Measurements from ENCODE around the gene PER3. TPM values are rescaled to one million over a fixed set of nuclear protein-coding genes. Genes with fewer than 3 reads are reported as not detected.
A peak's percentile ranks its signal among the peaks of the same experiment; 100 is the strongest.

Gene PER3
- polyA plus RNA-seq (2013, experiment 1 of 2; ENCODE audit: insufficient read length) = 3.6 TPM
- polyA plus RNA-seq (2013, experiment 2 of 2; ENCODE audit: insufficient read length) = 3.5 TPM

- peak; percentile 97 for DNase-seq
These were observed at the start of gene PER3 for GRCh38 chr1:7783826-7784491. Gene PER3, plus strand, starts transcription at chr1:7784291. Its CDS starts 587 bp downstream, at chr1:7784878.

DNA sequence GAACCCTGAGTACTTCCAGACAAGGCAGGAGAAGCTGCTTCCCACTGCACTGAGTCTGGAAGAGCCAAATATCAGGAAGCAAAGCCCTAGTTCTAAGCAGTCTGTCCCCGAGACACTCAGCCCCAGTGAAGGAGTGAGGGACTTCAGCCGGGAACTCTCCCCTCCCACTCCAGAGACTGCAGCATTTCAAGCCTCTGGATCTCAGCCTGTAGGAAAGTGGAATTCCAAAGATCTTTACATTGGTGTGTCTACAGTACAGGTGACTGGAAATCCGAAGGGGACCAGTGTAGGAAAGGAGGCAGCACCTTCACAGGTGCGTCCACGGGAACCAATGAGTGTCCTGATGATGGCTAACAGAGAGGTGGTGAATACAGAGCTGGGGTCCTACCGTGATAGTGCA lies 46.0 kb upstream of the PER3 start:
- DNase-seq = no peak

DNA sequence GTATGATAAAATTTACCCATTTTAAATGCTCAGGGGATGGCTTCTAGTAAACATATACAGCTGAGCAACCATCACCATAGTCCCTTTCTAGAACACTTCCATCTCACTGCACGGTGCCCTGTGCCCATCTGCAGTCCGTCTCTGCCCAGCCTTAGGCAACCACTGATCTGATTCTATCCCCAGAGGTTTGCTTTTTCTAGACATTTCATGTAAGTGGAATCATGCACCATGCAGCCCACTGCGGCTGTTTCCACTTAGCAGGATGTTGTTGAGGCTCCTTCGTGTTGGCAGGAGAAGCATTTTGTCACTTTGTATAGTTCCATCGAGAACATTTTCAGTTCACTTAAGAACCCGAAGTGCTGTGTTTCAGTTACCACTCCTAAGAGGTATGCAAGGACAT lies 40.7 kb upstream of the PER3 start:
- peak; percentile 28 for DNase-seq

GRCh38 chr1:7744882-7745281 lies 39.2 kb upstream of the PER3 start:
- DNase-seq = no peak

DNA sequence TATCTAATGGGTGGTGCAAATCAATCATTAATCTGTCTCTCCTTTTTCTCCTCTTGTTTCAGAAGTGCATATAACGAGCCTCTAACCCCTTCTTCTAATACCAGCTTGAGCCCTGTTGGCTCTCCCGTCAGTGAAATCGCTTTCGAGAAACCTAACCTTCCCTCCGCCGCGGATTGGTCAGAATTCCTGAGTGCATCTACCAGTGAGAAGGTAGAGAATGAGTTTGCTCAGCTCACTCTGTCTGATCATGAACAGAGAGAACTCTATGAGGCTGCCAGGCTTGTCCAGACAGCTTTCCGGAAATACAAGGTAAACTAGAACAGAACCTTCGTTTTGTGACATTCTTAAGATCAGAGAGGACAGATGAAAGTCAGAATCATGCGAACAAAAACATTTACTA lies 38.3 kb upstream of the PER3 start:
- no peak for DNase-seq

DNA sequence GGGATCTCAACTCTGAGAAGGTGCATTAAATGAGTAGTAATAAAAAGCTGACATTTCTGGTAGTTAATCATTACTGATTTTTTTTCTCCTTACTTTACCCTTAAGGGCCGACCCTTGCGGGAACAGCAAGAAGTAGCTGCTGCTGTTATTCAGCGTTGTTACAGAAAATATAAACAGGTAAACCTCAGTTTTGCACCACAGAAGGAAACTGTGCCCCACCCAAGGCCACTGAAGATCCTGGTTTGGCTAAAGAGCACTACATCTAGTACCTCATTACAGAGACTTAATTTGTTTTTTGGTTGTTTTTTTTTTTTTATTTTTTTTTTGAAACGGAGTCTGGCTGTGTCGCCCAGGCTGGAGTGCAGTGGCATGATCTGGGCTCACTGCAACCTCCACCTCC lies 36.5 kb upstream of the PER3 start:
- DNase-seq = no peak

GRCh38 chr1:7749126-7749525 lies 35.0 kb upstream of the PER3 start:
- DNase-seq = no peak

DNA sequence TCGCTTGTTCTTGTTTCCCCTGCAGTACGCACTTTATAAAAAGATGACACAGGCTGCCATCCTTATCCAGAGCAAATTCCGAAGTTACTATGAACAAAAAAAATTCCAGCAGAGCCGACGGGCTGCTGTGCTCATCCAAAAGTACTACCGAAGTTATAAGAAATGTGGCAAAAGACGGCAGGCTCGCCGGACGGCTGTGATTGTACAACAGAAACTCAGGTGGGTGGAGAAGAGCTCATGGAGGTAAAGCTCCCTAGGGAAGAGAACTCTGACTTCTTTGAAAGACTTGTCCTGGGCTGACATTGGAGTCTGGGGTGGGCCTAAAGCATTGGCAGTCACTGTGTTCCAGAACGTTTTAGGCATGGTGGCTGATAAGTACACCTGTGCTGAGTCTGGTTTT lies 32.9 kb upstream of the PER3 start:
- no peak for DNase-seq

DNA sequence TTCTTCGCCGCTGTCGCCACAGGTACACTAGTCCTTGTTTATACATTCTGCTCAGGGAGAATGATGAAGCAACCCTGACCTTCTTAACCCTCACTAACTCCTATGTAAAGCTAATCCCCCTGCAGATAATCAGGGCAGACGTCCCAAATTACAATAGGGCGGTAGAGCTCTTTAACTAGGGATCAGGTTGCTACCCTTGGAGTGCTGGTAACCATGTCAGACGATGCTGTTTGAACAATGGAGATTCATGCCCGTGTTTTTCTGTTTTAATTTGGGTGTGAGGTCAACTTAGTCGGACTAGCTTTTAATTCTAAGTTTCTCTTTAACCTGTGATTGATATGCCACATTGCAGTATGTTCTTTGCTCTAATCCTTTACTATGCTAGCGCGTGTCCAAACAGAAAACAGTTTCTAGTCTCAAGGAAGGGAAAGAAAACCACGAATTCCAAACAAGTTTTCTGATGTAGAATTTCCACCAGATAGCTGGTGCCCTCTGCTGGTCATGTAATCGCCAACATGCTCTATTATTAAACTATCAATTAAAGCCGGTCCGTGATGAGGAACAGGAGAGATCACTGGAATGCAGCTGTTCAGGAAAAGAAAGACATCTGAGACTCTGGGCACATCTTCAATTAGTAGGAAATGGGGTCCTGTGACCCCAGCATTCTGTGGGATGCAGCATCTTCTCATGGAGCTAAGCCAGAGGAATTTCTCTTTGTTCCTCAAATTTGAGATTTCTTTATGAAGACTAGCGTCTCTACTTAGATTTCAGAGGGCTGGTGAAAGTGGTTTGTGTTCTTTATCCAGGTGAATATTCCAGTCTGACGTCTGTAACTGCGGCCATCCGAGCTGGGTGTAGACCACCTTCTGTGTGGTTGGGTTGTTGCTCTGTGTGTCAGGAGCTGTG lies 31.3 kb upstream of the PER3 start:
- DNase-seq = peak; percentile 68

DNA sequence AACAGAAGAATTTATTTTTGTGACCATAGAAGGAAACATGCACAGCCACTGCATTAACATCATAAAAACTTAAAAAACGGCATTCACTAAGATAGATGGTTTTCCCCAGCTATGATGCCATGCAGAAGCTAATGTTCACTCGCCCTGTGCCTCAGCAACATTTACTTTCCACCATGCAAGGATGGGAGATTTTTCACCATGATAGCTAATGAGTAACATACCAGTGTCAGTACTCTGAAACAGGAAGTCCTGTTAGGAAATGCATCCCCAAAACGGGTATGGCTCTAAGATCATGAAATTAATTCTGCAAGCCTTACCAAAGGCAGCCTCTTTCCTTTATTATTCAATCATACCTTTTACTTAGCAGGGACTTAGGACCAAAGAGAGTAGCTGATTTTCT lies 30.4 kb upstream of the PER3 start:
- DNase-seq = no peak

DNA sequence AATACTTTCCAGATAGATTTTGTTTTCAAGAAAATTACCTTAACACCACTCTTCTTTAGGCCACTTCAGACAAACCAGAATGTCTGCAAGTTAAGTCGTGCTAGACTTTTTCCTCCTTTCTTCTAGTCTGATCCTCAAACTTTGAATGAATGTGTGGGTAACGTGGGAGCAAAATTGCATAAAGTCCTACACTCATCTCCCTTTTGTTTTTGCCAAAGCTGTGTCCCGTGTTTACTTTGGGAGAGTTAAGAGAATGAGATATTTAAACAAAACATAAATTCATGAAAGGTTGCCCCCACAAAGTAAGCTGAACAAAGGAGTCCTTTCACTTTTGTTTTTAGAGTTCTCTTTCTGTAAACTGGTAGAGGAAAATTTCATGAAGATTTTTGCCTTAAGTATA lies 29.9 kb upstream of the PER3 start:
- no peak for DNase-seq

DNA sequence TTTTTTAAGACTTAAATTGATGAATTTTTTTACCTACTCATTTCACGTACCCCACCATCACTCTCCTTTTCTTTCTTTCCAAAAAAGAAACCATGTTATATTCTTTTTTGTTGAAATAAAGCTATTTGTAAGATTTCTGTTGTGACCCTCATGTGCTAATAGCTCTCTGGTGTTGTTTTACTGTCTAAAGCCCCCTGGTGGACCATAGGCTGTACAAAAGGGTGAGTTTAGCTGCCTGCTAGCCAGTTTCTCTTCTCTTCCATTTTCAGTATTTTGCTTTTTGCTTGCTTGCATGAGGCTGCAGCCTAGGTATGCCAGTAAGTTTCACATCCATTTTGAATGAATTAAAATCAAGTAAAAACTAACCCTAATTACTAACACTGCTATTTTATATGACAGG lies 28.6 kb upstream of the PER3 start:
- DNase-seq = peak; percentile 22

- no peak for DNase-seq
These were observed 23.8 kb upstream of the PER3 start for GRCh38 chr1:7760245-7760644.

GRCh38 chr1:7761103-7761502 lies 23.0 kb upstream of the PER3 start:
- DNase-seq = no peak

DNA sequence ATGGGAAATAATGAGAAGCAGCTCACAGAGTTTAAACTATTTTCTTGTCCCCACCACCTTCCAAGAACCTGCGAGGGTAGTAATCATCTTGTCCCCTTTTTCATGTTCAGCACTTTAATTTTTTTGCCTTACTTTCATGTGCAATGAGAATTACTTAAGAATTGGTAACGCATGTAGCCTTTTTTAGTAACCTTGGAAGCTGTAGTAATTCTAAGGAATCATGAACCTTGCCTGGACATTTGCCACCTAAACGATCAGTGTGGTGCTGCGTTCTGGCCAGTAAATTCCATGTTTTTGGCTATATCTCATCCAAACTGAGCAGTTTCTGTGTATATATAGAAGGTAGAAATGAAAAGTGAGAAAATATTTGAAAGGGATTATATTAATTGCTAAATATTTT lies 16.9 kb upstream of the PER3 start:
- no peak for DNase-seq

DNA sequence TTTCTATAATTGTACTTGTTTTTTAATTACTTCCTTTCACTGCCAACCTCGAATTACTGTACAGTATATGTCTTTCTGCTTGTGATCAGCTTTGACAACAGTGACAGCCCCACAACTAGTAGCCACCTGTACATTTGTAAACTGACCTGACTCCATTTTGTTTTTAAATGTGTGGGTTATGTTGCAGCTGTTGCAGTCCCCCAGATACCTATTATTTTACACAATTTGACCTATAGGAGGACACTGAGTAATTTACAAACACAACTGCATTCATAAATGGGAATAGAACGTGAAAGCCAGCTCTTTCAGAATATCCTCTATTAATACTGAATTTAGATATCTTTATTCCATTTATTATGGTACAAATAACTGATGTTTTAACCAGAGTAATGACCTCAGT lies 15.5 kb upstream of the PER3 start:
- DNase-seq = no peak

DNA sequence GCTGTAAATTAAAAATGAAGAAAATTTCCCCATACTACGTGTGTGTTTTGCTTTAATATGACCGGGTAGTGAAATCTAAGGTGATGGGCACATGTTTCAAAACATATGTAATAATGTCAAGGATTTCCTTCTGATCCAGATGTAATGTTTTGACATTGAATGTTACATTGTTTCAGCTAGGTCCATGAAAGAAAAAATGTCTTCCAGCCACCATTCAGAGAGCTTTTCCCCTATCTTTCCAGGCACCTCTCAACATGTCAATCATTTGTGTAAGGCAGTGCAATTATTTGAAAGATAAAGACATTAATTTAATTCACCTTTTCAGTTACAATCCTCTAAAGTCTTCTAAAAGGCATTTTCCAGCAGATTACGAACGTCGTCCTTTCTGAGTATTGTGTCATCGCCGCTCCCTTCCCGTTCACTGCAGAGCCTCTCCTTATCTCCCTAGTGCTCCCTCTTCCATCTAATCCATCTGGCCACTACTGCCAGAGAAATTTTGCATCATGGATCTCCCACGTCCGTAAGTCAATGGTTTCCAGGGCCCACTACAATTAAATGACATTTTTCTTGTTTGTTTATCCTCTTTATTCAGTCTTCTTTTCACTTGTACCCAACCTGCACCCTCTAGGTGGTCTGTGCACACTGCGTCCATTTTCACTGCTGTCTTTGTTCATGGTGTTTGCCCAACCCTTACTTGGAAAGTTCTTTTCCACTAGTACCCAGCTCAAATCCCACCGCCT lies 14.2 kb upstream of the PER3 start:
- no peak for DNase-seq

- no peak for DNase-seq
These were observed 13.5 kb upstream of the PER3 start for GRCh38 chr1:7770669-7770996.

- DNase-seq = peak; percentile 82
These were observed 12.9 kb upstream of the PER3 start, which contains the start of gene VAMP3 for GRCh38 chr1:7770997-7771822. Gene VAMP3, plus strand, starts transcription at chr1:7771296. Its CDS starts 88 bp downstream, at chr1:7771384.

GRCh38 chr1:7771823-7772299 lies 12.2 kb upstream of the PER3 start:
- DNase-seq = no peak

DNA sequence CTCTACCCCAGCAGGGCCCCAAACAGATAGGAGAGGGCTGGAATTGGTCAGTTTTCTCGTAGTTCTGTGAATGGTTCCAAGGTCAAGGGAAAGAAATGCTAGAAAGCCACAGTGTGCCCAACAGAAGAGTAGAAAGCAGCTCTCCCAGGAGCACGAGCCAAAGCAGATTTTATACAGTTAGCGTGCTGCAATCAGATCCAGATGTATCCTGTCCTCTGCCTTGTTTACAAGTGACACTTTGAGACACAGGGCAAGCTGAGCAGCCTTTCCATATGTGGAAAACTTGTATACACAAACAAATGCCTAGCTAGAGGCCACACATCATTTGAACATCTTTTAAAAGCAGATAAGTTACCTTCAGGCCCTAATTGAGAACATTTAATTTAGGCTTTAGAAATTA lies 6.5 kb upstream of the PER3 start:
- no peak for DNase-seq

DNA sequence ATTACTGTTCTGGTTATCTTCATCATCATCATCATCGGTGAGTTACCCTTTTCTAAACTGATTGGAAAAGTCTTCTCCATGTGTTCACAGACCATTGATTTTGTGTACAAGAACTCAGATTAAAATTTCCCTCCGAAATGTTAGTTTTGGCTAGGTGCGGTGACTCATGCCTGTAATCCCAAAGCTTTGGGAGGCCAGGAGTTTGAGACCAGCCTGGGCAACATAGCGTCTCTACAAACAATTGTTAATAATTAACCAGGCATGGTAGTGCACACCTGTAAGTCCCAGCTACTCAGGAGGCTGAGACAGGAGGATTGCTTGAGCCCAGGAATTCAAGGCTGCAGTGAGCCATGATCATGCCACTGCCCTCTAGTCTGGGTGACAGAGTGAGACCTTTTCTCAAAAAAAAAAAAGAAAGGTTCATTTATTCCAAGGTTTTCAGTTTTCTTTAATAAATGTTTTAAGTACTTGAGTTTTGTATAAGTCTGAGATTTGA lies 5.9 kb upstream of the PER3 start:
- DNase-seq = no peak

Data from fibroblast of skin of scalp (primary cell).